OCI-LY3 (cell line): ENCODE data around the gene ZNF786.

Experiments
- H2AFZ ChIP-seq: fragments of 200-600, 300-600 bp; shearing (Covaris generic); 2 replicates; pipeline ENCODE4 v1.6.0; 2014; ENCODE audit warnings: antibody characterized with exemption, low read depth, low read length
- H3K27ac ChIP-seq: fragments of 200-600, 300-600 bp; sonication (generic); 2 replicates; pipeline ENCODE4 v1.5.1; 2014; ENCODE audit warnings: mild to moderate bottlenecking, low read length, moderate library complexity, mixed read lengths
- H3K27me3 ChIP-seq: fragments of 200-600, 300-600 bp; sonication (generic); 2 replicates; pipeline ENCODE4 v1.6.1; 2014; ENCODE audit warnings: low read depth, low read length, mixed read lengths
- H3K36me3 ChIP-seq: fragments of 200-600, 300-600 bp; sonication (generic); replicated peaks from 2 replicates; pipeline ENCODE3; 2014; ENCODE audit warnings: low read depth, low read length, mixed read lengths
- H3K4me1 ChIP-seq: fragments of 300-600, 200-600 bp; sonication (generic); 2 replicates; pipeline ENCODE4 v1.6.1; 2014; ENCODE audit warnings: low read length, mixed read lengths
- H3K4me2 ChIP-seq: fragments of 200-600, 300-600 bp; sonication (generic); 2 replicates; pipeline ENCODE4 v1.6.1; 2014; ENCODE audit warnings: low read length, mixed read lengths
- H3K4me3 ChIP-seq: fragments of 300-600, 200-600 bp; sonication (generic); 2 replicates; pipeline ENCODE4 v1.5.1; 2014; ENCODE audit warnings: antibody characterized with exemption, mild to moderate bottlenecking, low read length, moderate library complexity
- H3K79me2 ChIP-seq: fragments of 300-600, 200-600 bp; shearing (Covaris generic); 2 replicates; pipeline ENCODE4 v1.6.1; 2014; ENCODE audit warnings: mild to moderate bottlenecking, low read length, mixed read lengths
- H3K9ac ChIP-seq: fragments of 300-600, 200-600 bp; shearing (Covaris generic); 2 replicates; pipeline ENCODE4 v1.6.0; 2014; ENCODE audit warnings: mild to moderate bottlenecking, low read length, moderate library complexity
- H3K9me3 ChIP-seq: fragments of 200-600, 300-600 bp; shearing (Covaris generic); 2 replicates; pipeline ENCODE4 v1.6.1; 2014; ENCODE audit warnings: low read length, mixed read lengths; ENCODE audit not compliant: insufficient read depth
- H4K20me1 ChIP-seq: fragments of 200-600, 300-600 bp; sonication (generic); 2 replicates; pipeline ENCODE4 v1.6.1; 2016; ENCODE audit warnings: low read length, mixed read lengths; ENCODE audit not compliant: insufficient read depth
- EZH2phosphoT487 ChIP-seq: fragments of 200-600 bp; shearing (Covaris generic); IDR thresholded peaks from 2 replicates; pipeline ENCODE4 v1.6.1; 2018; ENCODE audit warnings: antibody characterized with exemption, mixed run types, low read depth
- TF ChIP-seq, protein P1 (sequence below): fragments of 200-600, 300-600 bp; sonication (generic); IDR thresholded peaks from 2 replicates; pipeline ENCODE4 v1.5.1; 2014; ENCODE audit warnings: antibody characterized with exemption, low read length, low read depth

ZNF786 gene

DNA sequence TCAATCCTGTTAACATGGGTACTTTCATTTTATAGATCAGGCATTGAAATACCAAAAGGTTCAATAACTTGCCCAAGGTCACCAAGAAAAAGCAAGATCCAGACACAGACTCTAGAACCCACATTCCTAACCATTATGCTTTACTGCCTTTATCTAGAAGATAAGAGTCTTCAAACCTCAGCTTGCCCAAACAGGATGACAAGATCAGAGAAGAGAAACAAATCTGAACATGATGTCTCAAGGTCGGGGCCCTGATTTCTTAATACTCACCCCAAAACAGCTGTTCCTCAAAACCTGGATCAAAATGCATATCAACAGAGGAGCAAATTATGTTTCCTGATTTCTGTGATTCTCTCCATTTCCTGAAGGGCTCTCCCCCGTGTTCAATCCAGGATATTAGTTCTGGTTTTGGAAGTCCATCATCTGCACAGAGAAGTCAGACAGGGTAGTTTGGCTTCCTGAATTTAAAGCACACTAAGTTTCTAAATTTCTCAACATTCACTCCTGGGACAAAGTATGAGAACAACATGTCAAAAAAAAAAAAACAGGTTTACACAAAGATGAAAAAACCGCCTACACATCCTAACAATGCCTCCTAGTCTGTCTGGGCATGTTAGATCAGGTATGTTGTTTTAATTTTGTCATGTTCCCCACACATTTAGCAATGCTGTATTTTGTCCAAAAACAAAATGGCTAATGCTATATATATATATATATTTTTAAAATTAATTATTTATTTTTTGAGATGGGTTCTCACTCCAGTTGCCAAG, 16.2 kb downstream of the ZNF786 start:
- Histone ChIP-seq H3K27ac (no peak overlapping the region), H3K79me2 (no peaks in the 10 kb centered on the region), H3K9me3 (no peaks in the 10 kb centered on the region), H3K27me3 (no peaks in the 10 kb centered on the region), H3K4me1 (peaks cover 10% of the 10 kb centered on the region; the same call in 1 of the 2 replicates), H3K9ac (no peak overlapping the region), H4K20me1 (no peaks in the 10 kb centered on the region), H3K36me3 (peaks cover 29% of the 10 kb centered on the region), H2AFZ (no peak overlapping the region), H3K4me2 (no peak overlapping the region), H3K4me3 (no peak overlapping the region)
- no peak for TF ChIP-seq EZH2phosphoT487
- TF ChIP-seq, protein P1, sequence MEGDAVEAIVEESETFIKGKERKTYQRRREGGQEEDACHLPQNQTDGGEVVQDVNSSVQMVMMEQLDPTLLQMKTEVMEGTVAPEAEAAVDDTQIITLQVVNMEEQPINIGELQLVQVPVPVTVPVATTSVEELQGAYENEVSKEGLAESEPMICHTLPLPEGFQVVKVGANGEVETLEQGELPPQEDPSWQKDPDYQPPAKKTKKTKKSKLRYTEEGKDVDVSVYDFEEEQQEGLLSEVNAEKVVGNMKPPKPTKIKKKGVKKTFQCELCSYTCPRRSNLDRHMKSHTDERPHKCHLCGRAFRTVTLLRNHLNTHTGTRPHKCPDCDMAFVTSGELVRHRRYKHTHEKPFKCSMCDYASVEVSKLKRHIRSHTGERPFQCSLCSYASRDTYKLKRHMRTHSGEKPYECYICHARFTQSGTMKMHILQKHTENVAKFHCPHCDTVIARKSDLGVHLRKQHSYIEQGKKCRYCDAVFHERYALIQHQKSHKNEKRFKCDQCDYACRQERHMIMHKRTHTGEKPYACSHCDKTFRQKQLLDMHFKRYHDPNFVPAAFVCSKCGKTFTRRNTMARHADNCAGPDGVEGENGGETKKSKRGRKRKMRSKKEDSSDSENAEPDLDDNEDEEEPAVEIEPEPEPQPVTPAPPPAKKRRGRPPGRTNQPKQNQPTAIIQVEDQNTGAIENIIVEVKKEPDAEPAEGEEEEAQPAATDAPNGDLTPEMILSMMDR: no peak

DNA sequence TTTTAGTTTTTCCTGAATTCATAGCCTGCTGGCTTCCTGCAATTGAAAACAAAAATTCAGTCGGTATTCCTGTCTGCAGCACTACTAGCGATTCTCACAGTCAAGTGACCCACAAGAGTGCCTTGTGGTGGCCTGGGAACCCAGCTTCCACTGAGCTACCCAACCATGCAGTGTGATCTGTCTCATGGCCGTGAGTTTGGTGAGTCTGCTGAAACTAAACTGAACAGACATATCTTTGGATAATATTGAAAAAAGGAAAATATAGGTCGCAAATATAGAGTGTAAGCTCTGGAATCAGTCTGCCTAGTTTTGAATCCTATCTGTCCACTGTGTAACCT, 18.1 kb downstream of the ZNF786 start:
- Histone ChIP-seq H3K9me3 (no peaks in the 10 kb centered on the region), H3K4me1 (peaks cover 10% of the 10 kb centered on the region; the same call in 1 of the 2 replicates), H3K9ac (no peak overlapping the region), H3K36me3 (peaks cover 33% of the 10 kb centered on the region), H3K27ac (no peak overlapping the region), H3K4me3 (no peak overlapping the region), H3K79me2 (no peaks in the 10 kb centered on the region), H4K20me1 (no peaks in the 10 kb centered on the region), H2AFZ (no peak overlapping the region), H3K27me3 (no peaks in the 10 kb centered on the region), H3K4me2 (no peak overlapping the region)
- TF ChIP-seq, protein P1: no peak
- TF ChIP-seq EZH2phosphoT487: no peak

DNA sequence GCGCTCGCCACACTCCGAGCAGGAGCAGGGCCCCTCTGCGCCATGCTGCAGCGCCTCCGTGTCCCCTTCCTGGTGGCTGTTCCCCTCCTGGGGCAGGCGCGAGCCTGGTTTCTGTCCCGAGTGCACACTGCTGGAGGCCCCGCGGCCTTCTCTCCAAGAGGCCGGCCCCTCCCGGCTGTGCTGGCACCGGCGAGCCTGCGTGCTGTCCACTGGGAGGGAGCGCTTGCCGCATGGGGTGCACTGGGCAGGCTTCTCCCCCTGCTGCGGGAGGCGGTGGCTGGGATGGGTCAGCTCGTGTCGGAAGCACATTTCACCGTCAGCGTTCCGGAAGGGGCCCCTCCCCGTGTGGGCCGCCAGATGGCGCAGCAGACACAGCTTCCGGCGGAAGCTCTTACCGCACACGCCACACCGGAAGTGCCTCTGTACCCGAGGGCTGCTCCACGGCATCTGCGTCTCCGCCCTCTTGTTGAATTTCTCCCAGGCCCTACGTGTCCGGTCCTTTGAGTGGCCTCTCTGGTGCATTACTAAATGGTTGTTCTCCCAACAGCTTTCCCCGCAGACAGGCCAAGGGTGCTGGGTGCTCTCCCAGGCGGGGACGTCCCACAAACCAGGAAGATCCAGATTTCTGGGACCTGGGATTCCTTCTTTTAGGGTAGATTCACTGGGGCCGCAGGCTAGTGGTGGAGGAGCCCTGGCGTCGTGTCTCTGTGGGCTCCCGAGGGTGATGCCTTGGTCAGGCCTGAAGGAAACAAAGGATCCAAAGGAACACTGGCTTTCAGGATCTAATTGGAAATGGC, 18.7 kb downstream of the ZNF786 start:
- Histone ChIP-seq H3K4me1 (peaks cover 10% of the 10 kb centered on the region; the same call in 1 of the 2 replicates), H3K4me3 (no peak overlapping the region), H3K9me3 (no peaks in the 10 kb centered on the region), H3K4me2 (no peak overlapping the region), H3K27ac (no peak overlapping the region), H3K79me2 (no peaks in the 10 kb centered on the region), H4K20me1 (no peaks in the 10 kb centered on the region), H2AFZ (no peak overlapping the region), H3K9ac (no peak overlapping the region), H3K27me3 (no peaks in the 10 kb centered on the region), H3K36me3 (peaks cover 29% of the 10 kb centered on the region)
- no peak for TF ChIP-seq EZH2phosphoT487
- TF ChIP-seq, protein P1: no peak

DNA sequence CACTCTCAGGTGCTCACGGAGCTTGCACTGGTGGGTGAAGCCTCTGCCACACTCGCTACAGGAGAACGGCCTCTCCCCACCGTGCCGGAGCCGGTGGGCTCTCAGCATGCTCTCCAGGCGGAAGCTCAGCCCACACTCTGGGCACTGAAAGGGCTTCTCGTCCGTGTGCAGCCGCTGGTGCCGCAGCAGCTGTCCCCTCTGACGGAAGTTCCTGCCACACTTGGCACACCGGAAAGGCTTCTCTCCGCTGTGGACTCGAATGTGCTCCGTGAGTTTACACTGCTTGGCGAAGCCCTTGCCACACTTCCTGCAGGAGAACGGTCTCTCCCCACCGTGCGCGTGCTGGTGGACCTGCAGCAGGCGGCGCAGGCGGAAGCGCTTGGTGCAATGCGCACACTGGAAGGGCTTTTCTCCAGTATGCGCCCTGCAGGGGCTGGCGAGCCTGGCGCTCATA, 19.3 kb downstream of the ZNF786 start:
- no peaks in the 10 kb centered on the region for H4K20me1 ChIP-seq
- peaks cover 10% of the 10 kb centered on the region; the same call in 1 of the 2 replicates for H3K4me1 ChIP-seq
- H3K27ac ChIP-seq: no peak overlapping the region
- no peaks in the 10 kb centered on the region for H3K79me2 ChIP-seq
- H3K4me2 ChIP-seq: no peak overlapping the region
- no peak overlapping the region for H3K9ac ChIP-seq
- no peaks in the 10 kb centered on the region for H3K27me3 ChIP-seq
- no peak for TF ChIP-seq EZH2phosphoT487
- TF ChIP-seq, protein P1: no peak
- no peak overlapping the region for H2AFZ ChIP-seq
- H3K9me3 ChIP-seq: no peaks in the 10 kb centered on the region
- H3K4me3 ChIP-seq: no peak overlapping the region
- peaks cover 27% of the 10 kb centered on the region for H3K36me3 ChIP-seq
